Measurements from ENCODE around the gene TOM1L2. TPM values are rescaled to one million over a fixed set of nuclear protein-coding genes. Genes with fewer than 3 reads are reported as not detected.

Gene TOM1L2
- 31.1 TPM for polyA plus RNA-seq
- long read RNA-seq, donor 1, partial matches to known transcripts = 0 of 3 reads
- long read RNA-seq, donor 1, other reads (novel, unspliced or antisense) = 0 of 3 reads
- long read RNA-seq, donor 2, partial matches to known transcripts = 0 of 5 reads
- long read RNA-seq, donor 2, other reads (novel, unspliced or antisense) = 0 of 5 reads
- long read RNA-seq, donor 3 = 0 reads
- long read RNA-seq, donor 4, partial matches to known transcripts = 0 of 1 reads
- long read RNA-seq, donor 4, other reads (novel, unspliced or antisense) = 0 of 1 reads
- long read RNA-seq, donor 5, full-length matches to known transcripts = 3 of 3 reads
- long read RNA-seq, donor 5, partial matches to known transcripts = 0 of 3 reads
- long read RNA-seq, donor 5, other reads (novel, unspliced or antisense) = 0 of 3 reads
- long read RNA-seq, donor 6, partial matches to known transcripts = 0 of 5 reads
- long read RNA-seq, donor 6, other reads (novel, unspliced or antisense) = 0 of 5 reads
- long read RNA-seq, donor 7, partial matches to known transcripts = 0 of 4 reads
- long read RNA-seq, donor 7, other reads (novel, unspliced or antisense) = 0 of 4 reads
- long read RNA-seq, donor 8, partial matches to known transcripts = 0 of 6 reads
- long read RNA-seq, donor 8, other reads (novel, unspliced or antisense) = 0 of 6 reads
- long read RNA-seq, donor 9, partial matches to known transcripts = 0 of 1 reads
- long read RNA-seq, donor 9, other reads (novel, unspliced or antisense) = 0 of 1 reads
- long read RNA-seq, donor 10, partial matches to known transcripts = 0 of 3 reads
- long read RNA-seq, donor 10, other reads (novel, unspliced or antisense) = 0 of 3 reads
- long read RNA-seq, donor 11, partial matches to known transcripts = 0 of 4 reads
- long read RNA-seq, donor 11, other reads (novel, unspliced or antisense) = 0 of 4 reads

GRCh38 chr17:17972126-17972951, at the start of gene TOM1L2, which contains the start of gene DRC3:
Gene TOM1L2 (minus strand): TSS chr17:17972400. CDS start chr17:17972313, 87 bp downstream.
Gene DRC3 (plus strand): TSS chr17:17972862. CDS start chr17:17977599, 4,737 bp downstream.
- H3K36me3 ChIP-seq (ENCODE audit: control insufficient read depth, insufficient read depth, low read length) = no peaks in the 10 kb centered on the region
- DNase-seq = peak; percentile 100
- H3K9me3 ChIP-seq (ENCODE audit: control insufficient read depth, low read depth, low read length) = no peaks in the 10 kb centered on the region
- peaks cover 18% of the 10 kb centered on the region for H3K4me1 ChIP-seq (ENCODE audit: control insufficient read depth, insufficient read depth, low read length)
- no peaks in the 10 kb centered on the region for H3K27me3 ChIP-seq (ENCODE audit: control insufficient read depth, insufficient read depth, low read length)
- WGBS (ENCODE audit: insufficient coverage, low lambda C conversion rate) = 0% methylated on average over 3 of the region's 59 CpGs
- peak within 1 kb of the TSS; percentile 59 for H3K4me3 ChIP-seq (ENCODE audit: low read length)
- peak within 1 kb of the TSS; percentile 22 for H3K27ac ChIP-seq (ENCODE audit: low read length)

- Histone ChIP-seq H3K36me3 (ENCODE audit: control insufficient read depth, insufficient read depth, low read length) (peaks cover 48% of the 10 kb centered on the region), H3K9me3 (ENCODE audit: control insufficient read depth, low read depth, low read length) (no peaks in the 10 kb centered on the region), H3K4me1 (ENCODE audit: control insufficient read depth, insufficient read depth, low read length) (no peaks in the 10 kb centered on the region), H3K4me3 (ENCODE audit: low read length) (no peak overlapping the region), H3K27me3 (ENCODE audit: control insufficient read depth, insufficient read depth, low read length) (no peaks in the 10 kb centered on the region), H3K27ac (ENCODE audit: low read length) (no peak overlapping the region)
- WGBS (ENCODE audit: insufficient coverage, low lambda C conversion rate) = no CpG with 5 or more reads among the region's 5 CpGs
- no peak for DNase-seq
Measured at GRCh38 chr17:18021372-18021771, 49.2 kb upstream of the TOM1L2 start.

- H3K36me3 ChIP-seq (ENCODE audit: control insufficient read depth, insufficient read depth, low read length) = peaks cover 51% of the 10 kb centered on the region
- no peak overlapping the region for H3K27ac ChIP-seq (ENCODE audit: low read length)
- H3K27me3 ChIP-seq (ENCODE audit: control insufficient read depth, insufficient read depth, low read length) = no peaks in the 10 kb centered on the region
- H3K9me3 ChIP-seq (ENCODE audit: control insufficient read depth, low read depth, low read length) = no peaks in the 10 kb centered on the region
- H3K4me3 ChIP-seq (ENCODE audit: low read length) = no peak overlapping the region
- H3K4me1 ChIP-seq (ENCODE audit: control insufficient read depth, insufficient read depth, low read length) = no peaks in the 10 kb centered on the region
- no CpG with 5 or more reads among the region's 6 CpGs for WGBS (ENCODE audit: insufficient coverage, low lambda C conversion rate)
- no peak for DNase-seq
Measured at GRCh38 chr17:18020971-18021370, 48.8 kb upstream of the TOM1L2 start.

- H3K27me3 ChIP-seq (ENCODE audit: control insufficient read depth, insufficient read depth, low read length) = no peaks in the 10 kb centered on the region
- no peak overlapping the region for H3K4me3 ChIP-seq (ENCODE audit: low read length)
- H3K36me3 ChIP-seq (ENCODE audit: control insufficient read depth, insufficient read depth, low read length) = peaks cover 52% of the 10 kb centered on the region
- no peak for DNase-seq
- no peaks in the 10 kb centered on the region for H3K4me1 ChIP-seq (ENCODE audit: control insufficient read depth, insufficient read depth, low read length)
- WGBS (ENCODE audit: insufficient coverage, low lambda C conversion rate) = no CpG with 5 or more reads among the region's 2 CpGs
- H3K9me3 ChIP-seq (ENCODE audit: control insufficient read depth, low read depth, low read length) = no peaks in the 10 kb centered on the region
- H3K27ac ChIP-seq (ENCODE audit: low read length) = no peak overlapping the region
Measured at GRCh38 chr17:18019838-18020154, 47.6 kb upstream of the TOM1L2 start.

- Histone ChIP-seq H3K27ac (ENCODE audit: low read length) (no peak overlapping the region), H3K27me3 (ENCODE audit: control insufficient read depth, insufficient read depth, low read length) (no peaks in the 10 kb centered on the region), H3K9me3 (ENCODE audit: control insufficient read depth, low read depth, low read length) (no peaks in the 10 kb centered on the region), H3K4me1 (ENCODE audit: control insufficient read depth, insufficient read depth, low read length) (no peaks in the 10 kb centered on the region), H3K36me3 (ENCODE audit: control insufficient read depth, insufficient read depth, low read length) (peaks cover 44% of the 10 kb centered on the region), H3K4me3 (ENCODE audit: low read length) (no peak overlapping the region)
- no peak for DNase-seq
- WGBS (ENCODE audit: insufficient coverage, low lambda C conversion rate) = no CpG with 5 or more reads among the region's 15 CpGs
Measured at GRCh38 chr17:18018411-18018921, 46.3 kb upstream of the TOM1L2 start.

GRCh38 chr17:18017958-18018357, 45.8 kb upstream of the TOM1L2 start:
- H3K9me3 ChIP-seq (ENCODE audit: control insufficient read depth, low read depth, low read length) = no peaks in the 10 kb centered on the region
- no peaks in the 10 kb centered on the region for H3K4me1 ChIP-seq (ENCODE audit: control insufficient read depth, insufficient read depth, low read length)
- no peaks in the 10 kb centered on the region for H3K27me3 ChIP-seq (ENCODE audit: control insufficient read depth, insufficient read depth, low read length)
- DNase-seq = no peak
- H3K4me3 ChIP-seq (ENCODE audit: low read length) = no peak overlapping the region
- H3K36me3 ChIP-seq (ENCODE audit: control insufficient read depth, insufficient read depth, low read length) = peaks cover 44% of the 10 kb centered on the region
- no peak overlapping the region for H3K27ac ChIP-seq (ENCODE audit: low read length)
- no CpG with 5 or more reads among the region's 3 CpGs for WGBS (ENCODE audit: insufficient coverage, low lambda C conversion rate)

GRCh38 chr17:18016426-18016825, 44.2 kb upstream of the TOM1L2 start:
- Histone ChIP-seq H3K36me3 (ENCODE audit: control insufficient read depth, insufficient read depth, low read length) (peaks cover 43% of the 10 kb centered on the region), H3K27ac (ENCODE audit: low read length) (no peak overlapping the region), H3K9me3 (ENCODE audit: control insufficient read depth, low read depth, low read length) (no peaks in the 10 kb centered on the region), H3K27me3 (ENCODE audit: control insufficient read depth, insufficient read depth, low read length) (no peaks in the 10 kb centered on the region), H3K4me1 (ENCODE audit: control insufficient read depth, insufficient read depth, low read length) (no peaks in the 10 kb centered on the region), H3K4me3 (ENCODE audit: low read length) (no peak overlapping the region)
- no CpG with 5 or more reads among the region's 12 CpGs for WGBS (ENCODE audit: insufficient coverage, low lambda C conversion rate)
- DNase-seq = no peak

GRCh38 chr17:18015593-18015992, 43.4 kb upstream of the TOM1L2 start:
- Histone ChIP-seq H3K27me3 (ENCODE audit: control insufficient read depth, insufficient read depth, low read length) (no peaks in the 10 kb centered on the region), H3K9me3 (ENCODE audit: control insufficient read depth, low read depth, low read length) (no peaks in the 10 kb centered on the region), H3K4me1 (ENCODE audit: control insufficient read depth, insufficient read depth, low read length) (no peaks in the 10 kb centered on the region), H3K27ac (ENCODE audit: low read length) (no peak overlapping the region), H3K36me3 (ENCODE audit: control insufficient read depth, insufficient read depth, low read length) (peaks cover 41% of the 10 kb centered on the region), H3K4me3 (ENCODE audit: low read length) (no peak overlapping the region)
- no peak for DNase-seq
- WGBS (ENCODE audit: insufficient coverage, low lambda C conversion rate) = no CpG with 5 or more reads among the region's 5 CpGs

- H3K9me3 ChIP-seq (ENCODE audit: control insufficient read depth, low read depth, low read length) = no peaks in the 10 kb centered on the region
- H3K27ac ChIP-seq (ENCODE audit: low read length) = no peak overlapping the region
- no peaks in the 10 kb centered on the region for H3K4me1 ChIP-seq (ENCODE audit: control insufficient read depth, insufficient read depth, low read length)
- H3K4me3 ChIP-seq (ENCODE audit: low read length) = no peak overlapping the region
- no peak for DNase-seq
- no peaks in the 10 kb centered on the region for H3K27me3 ChIP-seq (ENCODE audit: control insufficient read depth, insufficient read depth, low read length)
- H3K36me3 ChIP-seq (ENCODE audit: control insufficient read depth, insufficient read depth, low read length) = peaks cover 42% of the 10 kb centered on the region
- no CpG with 5 or more reads among the region's 6 CpGs for WGBS (ENCODE audit: insufficient coverage, low lambda C conversion rate)
Measured at GRCh38 chr17:18014006-18014405, 41.8 kb upstream of the TOM1L2 start.

- DNase-seq = no peak
- Histone ChIP-seq H3K27me3 (ENCODE audit: control insufficient read depth, insufficient read depth, low read length) (no peaks in the 10 kb centered on the region), H3K4me3 (ENCODE audit: low read length) (no peak overlapping the region), H3K9me3 (ENCODE audit: control insufficient read depth, low read depth, low read length) (no peaks in the 10 kb centered on the region), H3K4me1 (ENCODE audit: control insufficient read depth, insufficient read depth, low read length) (no peaks in the 10 kb centered on the region), H3K36me3 (ENCODE audit: control insufficient read depth, insufficient read depth, low read length) (peaks cover 29% of the 10 kb centered on the region), H3K27ac (ENCODE audit: low read length) (no peak overlapping the region)
- WGBS (ENCODE audit: insufficient coverage, low lambda C conversion rate) = no CpG with 5 or more reads among the region's 5 CpGs
Measured at GRCh38 chr17:18011286-18011685, 39.1 kb upstream of the TOM1L2 start.
